Tibial nerve (tissue), 4 donors: ENCODE results near the gene TMEM158.
A peak's percentile ranks its signal among the peaks of the same experiment; 100 is the strongest.

ENCODE experiments used
- EP300 ChIP-seq, 2 donors: sonication (generic); formaldehyde crosslinking; IDR thresholded peaks; one replicate each; pipeline ENCODE4 v1.6.1; 2017; ENCODE audit warnings: antibody characterized with exemption in 2 of 2, mild to moderate bottlenecking in 1 of 2
- POLR2A ChIP-seq, 2 donors: fragments of 450-650 bp; IDR thresholded peaks; one replicate each; pipeline ENCODE4 v1.6.1; 2017; ENCODE audit warnings: antibody characterized with exemption in 2 of 2, mild to moderate bottlenecking in 2 of 2, moderate library complexity in 2 of 2
- TF ChIP-seq, protein P1 (sequence below), 5 experiments: fragments of 200-600 bp in 3 of 5; fragments of 450-650 bp in 2 of 5; sonication (generic) in 3 of 5; IDR thresholded peaks; one replicate each; pipeline ENCODE4 v1.5.1; 2016 to 2019; ENCODE audit warnings: antibody characterized with exemption in 5 of 5, mild to moderate bottlenecking in 3 of 5, moderate library complexity in 2 of 5

DNA sequence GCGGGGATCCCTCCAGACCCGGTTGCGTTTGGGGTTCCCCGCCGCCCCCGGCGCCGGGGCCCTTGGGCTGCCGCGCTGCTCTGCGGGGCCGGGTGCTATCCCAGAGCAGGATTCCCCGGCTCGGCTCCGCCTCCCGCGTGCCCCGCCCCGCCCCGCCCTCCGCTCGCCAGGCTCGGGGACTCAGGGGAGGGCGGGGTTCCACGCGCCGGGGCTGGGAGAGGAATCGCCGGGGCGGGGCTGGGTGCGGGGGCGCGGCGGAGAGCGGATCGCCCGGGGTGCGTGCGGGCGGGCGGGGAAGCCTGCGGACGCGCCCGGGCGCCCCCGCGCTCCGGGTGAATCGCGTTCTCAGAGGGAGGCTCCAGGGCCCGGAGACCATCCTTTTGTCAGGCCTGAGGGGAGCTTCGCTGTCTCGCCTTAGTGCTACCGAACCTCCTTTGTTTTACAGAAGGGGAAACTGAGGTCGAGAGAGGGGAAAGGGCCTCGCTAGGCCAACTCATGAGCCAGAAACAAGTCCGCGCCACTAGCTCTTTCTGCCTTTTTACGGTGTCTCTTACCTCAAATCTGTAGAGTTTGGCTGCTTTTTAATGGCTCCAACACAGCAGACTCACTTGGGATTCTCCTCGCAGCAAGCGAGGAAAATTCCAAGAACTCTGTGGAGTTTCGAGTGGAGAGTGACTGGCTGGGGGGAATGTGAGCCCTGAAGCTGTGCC lies at the start of gene TMEM158:
- peak in 1 of 2 donors; percentile 45 for TF ChIP-seq POLR2A (IDR thresholded peaks at IDR 0.05)
- TF ChIP-seq, protein P1, sequence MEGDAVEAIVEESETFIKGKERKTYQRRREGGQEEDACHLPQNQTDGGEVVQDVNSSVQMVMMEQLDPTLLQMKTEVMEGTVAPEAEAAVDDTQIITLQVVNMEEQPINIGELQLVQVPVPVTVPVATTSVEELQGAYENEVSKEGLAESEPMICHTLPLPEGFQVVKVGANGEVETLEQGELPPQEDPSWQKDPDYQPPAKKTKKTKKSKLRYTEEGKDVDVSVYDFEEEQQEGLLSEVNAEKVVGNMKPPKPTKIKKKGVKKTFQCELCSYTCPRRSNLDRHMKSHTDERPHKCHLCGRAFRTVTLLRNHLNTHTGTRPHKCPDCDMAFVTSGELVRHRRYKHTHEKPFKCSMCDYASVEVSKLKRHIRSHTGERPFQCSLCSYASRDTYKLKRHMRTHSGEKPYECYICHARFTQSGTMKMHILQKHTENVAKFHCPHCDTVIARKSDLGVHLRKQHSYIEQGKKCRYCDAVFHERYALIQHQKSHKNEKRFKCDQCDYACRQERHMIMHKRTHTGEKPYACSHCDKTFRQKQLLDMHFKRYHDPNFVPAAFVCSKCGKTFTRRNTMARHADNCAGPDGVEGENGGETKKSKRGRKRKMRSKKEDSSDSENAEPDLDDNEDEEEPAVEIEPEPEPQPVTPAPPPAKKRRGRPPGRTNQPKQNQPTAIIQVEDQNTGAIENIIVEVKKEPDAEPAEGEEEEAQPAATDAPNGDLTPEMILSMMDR (IDR thresholded peaks at IDR 0.05), result no peak
- TF ChIP-seq EP300 (IDR thresholded peaks at IDR 0.05), result no peak
